GM12891 (cell line): ENCODE results near the gene CCDC51.
"Not testable (repeated sequence)": the region's sequence is repeated elsewhere in the genome, so short reads cannot be mapped to it uniquely, and the experiment has no call there.

Experiments
- DNase-seq: peaks from one replicate; pipeline ENCODE4 v3.0.0; 2011; ENCODE audit warnings: low spot score; ENCODE audit not compliant: insufficient read length
- FAIRE-seq: peaks from 2 replicates; lab custom pipeline; 2011; peaks lifted over from hg19 to GRCh38; lab: Jason Lieb, UNC
- PAX5 ChIP-seq: IDR thresholded peaks from 2 replicates; pipeline ENCODE4 v1.6.1; 2011; ENCODE audit warnings: low read length, moderate library complexity, mild to moderate bottlenecking; ENCODE audit not compliant: insufficient read depth, severe bottlenecking
- POLR2A ChIP-seq: IDR thresholded peaks from 2 replicates; pipeline ENCODE4 v1.6.1; 2011; ENCODE audit warnings: low read depth, low read length, control low read depth
- POLR2AphosphoS5 ChIP-seq: IDR thresholded peaks from 2 replicates; pipeline ENCODE4 v1.6.1; 2011; ENCODE audit warnings: low read depth, low read length, control low read depth
- POU2F2 ChIP-seq: IDR thresholded peaks from 2 replicates; pipeline ENCODE4 v1.6.1; 2011; ENCODE audit warnings: low read depth, mild to moderate bottlenecking, control low read depth, low read length, moderate library complexity
- SPI1 ChIP-seq: IDR thresholded peaks from 2 replicates; pipeline ENCODE4 v1.6.1; 2011; ENCODE audit warnings: low read depth, low read length, control low read depth
- TAF1 ChIP-seq: IDR thresholded peaks from 2 replicates; pipeline ENCODE4 v1.6.1; 2011; ENCODE audit warnings: low read depth, low read length, control low read depth

Gene CCDC51

GRCh38 chr3:48403533-48404439 is 36.1 kb downstream of the CCDC51 start:
- TF ChIP-seq SPI1 (no peak), POLR2A (no peak), POU2F2 (no peak), POLR2AphosphoS5 (no peak), PAX5 (no peak), TAF1 (no peak)
- FAIRE-seq = no peak
- no peak for DNase-seq

DNA sequence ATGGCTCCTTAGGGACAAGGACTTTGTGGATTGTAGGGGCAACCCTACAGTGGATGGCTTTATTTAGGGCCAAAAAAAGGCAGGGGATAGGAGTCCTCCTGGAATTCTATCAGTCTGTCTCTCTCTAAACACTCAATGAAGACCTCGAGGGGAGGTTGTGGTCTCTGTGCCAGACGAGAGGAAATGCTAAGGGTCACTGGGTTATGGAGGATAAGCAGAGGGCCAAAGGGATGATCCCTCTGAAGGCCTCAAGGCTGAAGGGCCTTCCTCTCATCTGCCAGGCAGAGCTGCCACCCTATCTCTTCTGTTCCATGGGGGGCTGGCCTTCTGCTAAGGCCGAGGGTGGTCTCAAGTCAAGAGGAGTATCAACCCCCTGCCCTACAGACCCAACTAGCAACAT is 37.0 kb downstream of the CCDC51 start:
- no peak for DNase-seq
- no peak for FAIRE-seq

GRCh38 chr3:48402281-48402732 is 37.6 kb downstream of the CCDC51 start:
- DNase-seq (no peak), FAIRE-seq (no peak)
- TF ChIP-seq SPI1 (no peak), TAF1 (no peak), POLR2AphosphoS5 (no peak), POU2F2 (no peak), POLR2A (no peak), PAX5 (no peak)

More for the DNA sequence above, 37.0 kb downstream of the CCDC51 start:
- TF ChIP-seq POLR2A (no peak), POU2F2 (no peak), PAX5 (no peak), POLR2AphosphoS5 (no peak), TAF1 (no peak), SPI1 (no peak)

DNA sequence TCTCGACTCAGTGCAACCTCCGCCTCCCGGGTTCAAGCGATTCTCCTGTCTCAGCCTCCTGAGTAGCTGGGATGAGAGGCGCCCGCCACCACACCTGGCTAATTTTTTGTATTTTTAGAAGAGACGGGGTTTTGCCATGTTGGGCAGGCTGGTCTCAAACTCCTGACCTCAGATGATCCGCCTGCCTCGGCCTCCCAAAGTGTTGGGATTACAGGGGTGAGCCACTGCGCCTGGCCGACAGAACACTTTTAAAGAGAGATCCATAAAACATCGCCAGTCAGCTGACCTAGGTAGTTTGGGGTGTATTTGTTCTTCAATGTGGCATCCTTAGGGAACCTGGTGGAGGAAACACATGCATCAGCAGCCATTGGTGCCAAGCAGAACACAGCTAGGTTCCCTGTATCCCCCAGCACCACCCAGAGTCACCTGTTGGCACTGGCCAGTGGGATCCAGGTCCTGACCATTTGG is 38.5 kb downstream of the CCDC51 start:
- peak; percentile 5 for DNase-seq
- not testable (repeated sequence) for FAIRE-seq

DNA sequence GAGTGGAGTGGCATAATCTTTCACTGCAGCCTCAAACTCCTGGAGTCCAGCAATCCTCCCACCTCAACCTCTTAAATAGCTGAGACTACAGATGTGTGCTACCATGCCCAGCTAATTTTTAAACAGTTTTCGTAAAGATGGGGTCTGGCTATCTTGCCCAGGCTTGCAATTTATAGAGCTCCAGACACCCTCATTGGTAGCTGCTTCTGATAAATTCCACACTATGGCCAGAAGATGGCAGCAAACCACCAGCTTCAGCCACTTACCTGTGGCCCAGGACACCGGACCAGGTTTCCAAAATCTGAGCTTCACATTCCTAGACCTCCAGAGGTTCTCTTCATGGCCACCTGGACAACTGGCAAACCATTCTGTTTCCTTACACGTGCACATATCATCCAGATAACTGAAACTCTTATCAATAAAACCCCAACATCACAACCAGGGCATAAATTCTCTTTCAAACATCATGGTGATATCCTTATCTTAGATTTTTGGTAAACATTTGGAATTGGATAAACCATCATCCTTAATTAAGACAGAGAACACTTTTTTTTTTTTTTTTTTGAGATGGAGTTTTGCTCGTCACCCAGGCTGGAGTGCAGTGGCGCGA is 39.0 kb downstream of the CCDC51 start:
- TF ChIP-seq POLR2AphosphoS5 (no peak), TAF1 (no peak), POU2F2 (no peak), SPI1 (no peak), PAX5 (no peak), POLR2A (no peak)
- peak; percentile 83 for DNase-seq
- peak; percentile 90 for FAIRE-seq

DNA sequence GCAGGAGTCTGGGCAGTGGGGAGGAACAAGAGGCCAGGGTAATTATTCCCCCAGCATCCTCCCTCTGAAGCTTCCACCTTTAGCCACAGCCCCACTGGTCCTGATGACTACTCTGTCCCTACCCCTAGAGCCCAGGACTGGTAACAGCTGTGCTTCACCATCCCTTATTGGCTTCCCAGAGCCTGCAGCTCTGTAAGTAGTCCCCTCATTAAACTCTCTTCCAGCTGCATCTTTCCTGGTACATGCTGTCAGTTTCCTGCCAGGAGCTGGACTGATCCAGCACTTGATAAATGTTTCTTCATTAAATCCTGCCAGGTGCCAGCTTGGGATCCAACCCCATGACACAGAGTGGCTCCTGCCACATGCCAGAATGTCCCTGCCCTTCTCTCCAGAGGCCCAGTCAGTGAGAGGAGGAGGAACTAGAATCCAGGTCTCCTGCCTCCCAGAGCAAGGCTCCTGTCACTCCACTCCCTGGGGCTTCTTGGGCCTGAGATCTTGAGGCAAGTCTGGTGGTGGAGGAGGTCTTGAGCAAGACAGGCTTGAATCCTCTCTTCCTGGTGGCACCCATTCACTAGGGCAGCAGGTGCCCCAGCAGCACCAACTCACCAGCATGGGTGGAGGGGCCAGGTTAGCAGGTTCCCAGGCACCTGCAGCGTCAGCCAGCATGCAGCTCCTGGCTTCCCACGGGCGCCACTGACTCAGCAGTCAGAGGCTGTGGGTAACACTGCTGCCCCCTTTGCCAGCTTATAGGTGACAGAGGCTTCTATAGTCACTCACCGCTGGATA is 40.3 kb downstream of the CCDC51 start:
- FAIRE-seq = no peak
- DNase-seq = no peak
- TF ChIP-seq POLR2A = no peak
- no peak for TF ChIP-seq SPI1
- no peak for TF ChIP-seq POLR2AphosphoS5
- TF ChIP-seq TAF1 = no peak

GRCh38 chr3:48398701-48399386 is 41.1 kb downstream of the CCDC51 start:
- TF ChIP-seq POU2F2 = no peak
- no peak for TF ChIP-seq PAX5

DNA sequence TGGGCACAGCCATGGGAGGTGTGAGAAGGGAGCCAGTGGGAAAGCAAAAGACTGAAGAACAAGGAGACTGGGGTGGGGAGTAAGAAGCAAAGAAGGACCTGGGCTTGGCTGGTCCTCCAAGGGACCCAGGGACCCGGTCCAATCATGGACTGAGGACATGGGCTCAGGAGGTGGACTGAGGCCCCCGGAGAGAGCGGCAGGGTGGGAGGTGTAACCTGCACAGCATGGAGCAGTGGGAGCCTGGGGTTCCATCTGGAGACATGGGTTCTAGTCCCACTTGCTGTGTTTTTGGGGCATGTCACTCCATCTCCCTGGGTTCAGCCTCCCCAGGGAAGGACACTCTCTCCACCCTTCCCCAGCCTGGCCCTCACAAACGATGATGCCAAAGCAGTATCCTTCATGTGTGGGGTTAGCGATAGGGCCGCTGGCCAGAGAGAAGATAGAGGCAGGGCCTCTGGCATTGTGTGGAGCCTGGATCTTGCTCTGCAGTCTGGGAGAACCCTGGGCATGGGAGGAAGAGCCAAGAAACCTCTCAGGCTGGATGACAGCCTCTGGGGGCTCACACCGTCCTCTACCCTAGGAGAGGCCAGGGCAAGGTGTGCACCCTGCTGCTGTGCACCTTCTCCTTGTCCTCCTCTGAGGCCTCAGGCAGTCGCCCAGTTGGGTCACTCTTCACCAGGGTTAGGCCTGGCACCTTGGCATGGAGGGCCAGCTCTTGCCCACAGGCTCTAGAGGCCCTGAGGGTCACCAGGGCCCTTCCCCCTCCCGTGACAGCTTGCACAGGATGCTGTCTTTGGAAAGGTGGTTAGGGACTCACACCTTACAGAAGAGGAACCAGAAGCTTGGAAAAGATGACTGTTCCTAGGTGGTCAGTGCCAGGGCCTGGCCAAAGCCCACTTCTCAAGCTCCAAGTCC is 41.9 kb downstream of the CCDC51 start:
- FAIRE-seq = no peak
- TF ChIP-seq POLR2AphosphoS5 (no peak), POLR2A (no peak), TAF1 (no peak), PAX5 (no peak)
- no peak for DNase-seq

More at GRCh38 chr3:48398701-48399386, 41.1 kb downstream of the CCDC51 start:
- DNase-seq (no peak), FAIRE-seq (no peak)

DNA sequence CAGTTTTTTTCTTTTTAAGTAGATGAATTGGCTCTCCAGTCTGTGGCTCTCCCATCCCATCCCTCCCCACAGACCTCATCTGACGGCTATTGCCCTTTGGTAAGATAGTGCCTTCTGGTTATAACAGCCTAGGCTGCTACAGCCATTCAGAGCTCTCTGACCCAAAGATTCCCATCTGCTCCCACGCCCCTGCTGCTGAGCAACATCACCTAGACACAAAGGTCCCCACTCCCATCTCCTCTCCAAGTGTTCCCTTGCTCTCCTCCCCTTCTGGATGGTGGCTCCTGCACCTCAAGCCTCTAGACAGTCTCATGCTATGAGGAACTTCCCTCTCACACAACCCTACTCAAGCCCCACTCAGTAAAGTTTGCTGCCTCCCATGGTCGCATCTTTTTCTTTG is 44.2 kb downstream of the CCDC51 start:
- FAIRE-seq (no peak), DNase-seq (no peak)
- no peak for TF ChIP-seq POLR2A
- TF ChIP-seq SPI1 = no peak
- TF ChIP-seq POU2F2 = no peak
- no peak for TF ChIP-seq PAX5
- TF ChIP-seq TAF1 = no peak
- TF ChIP-seq POLR2AphosphoS5 = no peak
